HL-60 (cell line): ENCODE data around the gene BUB3.

Source experiments
- CTCF ChIP-seq: IDR thresholded peaks from one replicate; pipeline ENCODE4 v1.5.1; 2011; ENCODE audit warnings: low read length, control low read depth, inconsistent platforms; ENCODE audit not compliant: insufficient read depth
- POLR2AphosphoS5 ChIP-seq: IDR thresholded peaks from 2 replicates; pipeline ENCODE4 v1.6.1; 2012; ENCODE audit warnings: low read depth

GRCh38 chr10:123205041-123205440 is 50.8 kb downstream of the BUB3 start:
- TF ChIP-seq CTCF, result no peak
- TF ChIP-seq POLR2AphosphoS5, result no peak
